ENCODE measurements around the gene NEO1.
A peak's percentile ranks its signal among the peaks of the same experiment; 100 is the strongest.

The NEO1 gene

DNA sequence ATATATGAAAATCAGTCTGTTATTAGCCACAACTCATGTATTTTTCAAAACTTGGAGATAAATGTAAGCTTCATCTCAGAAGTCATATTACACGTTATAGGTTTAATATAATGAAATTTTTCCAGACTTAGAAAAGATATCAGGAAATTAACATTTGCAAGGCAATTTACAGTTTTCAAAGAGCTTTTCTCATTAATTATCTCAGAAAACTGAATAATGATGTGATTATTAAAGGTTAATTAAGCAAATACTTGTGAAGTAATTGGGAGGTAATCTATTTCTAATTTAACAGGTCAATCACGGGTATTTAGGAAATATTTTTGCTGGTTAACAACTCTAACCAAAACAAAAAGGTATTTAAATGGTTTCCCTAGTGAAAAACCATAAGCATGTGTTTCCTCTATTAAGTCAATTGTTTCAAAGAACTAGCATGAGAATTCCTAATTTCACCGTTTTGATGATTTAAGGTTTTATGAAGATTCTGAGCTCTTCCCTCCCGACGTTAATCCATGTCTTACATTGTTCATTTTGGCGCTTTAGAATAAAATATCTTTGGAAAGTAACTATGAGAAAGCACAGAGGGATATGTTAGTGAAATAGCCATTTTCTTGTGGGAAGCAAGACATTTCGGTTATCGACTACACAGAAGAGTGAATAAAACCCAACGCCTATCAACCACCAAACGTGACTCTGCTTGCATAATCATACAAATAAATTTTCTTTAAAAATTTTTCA lies 1.5 kb upstream of the NEO1 start:
- no peak for DNase-seq (ENCODE audit: low read depth in 1 of 2, low spot score in 1 of 2)
- H3K27ac ChIP-seq (replicated peaks): no peak overlapping the region
- peaks cover 53% of the 10 kb centered on the region for H3K27me3 ChIP-seq (ENCODE audit: insufficient read depth, poor library complexity, severe bottlenecking)
- no peak overlapping the region for H3K4me3 ChIP-seq (replicated peaks; ENCODE audit: insufficient read depth, low read length)
- no peak for TF ChIP-seq POLR2AphosphoS5 (IDR thresholded peaks at IDR 0.05; ENCODE audit: low read depth)

DNA sequence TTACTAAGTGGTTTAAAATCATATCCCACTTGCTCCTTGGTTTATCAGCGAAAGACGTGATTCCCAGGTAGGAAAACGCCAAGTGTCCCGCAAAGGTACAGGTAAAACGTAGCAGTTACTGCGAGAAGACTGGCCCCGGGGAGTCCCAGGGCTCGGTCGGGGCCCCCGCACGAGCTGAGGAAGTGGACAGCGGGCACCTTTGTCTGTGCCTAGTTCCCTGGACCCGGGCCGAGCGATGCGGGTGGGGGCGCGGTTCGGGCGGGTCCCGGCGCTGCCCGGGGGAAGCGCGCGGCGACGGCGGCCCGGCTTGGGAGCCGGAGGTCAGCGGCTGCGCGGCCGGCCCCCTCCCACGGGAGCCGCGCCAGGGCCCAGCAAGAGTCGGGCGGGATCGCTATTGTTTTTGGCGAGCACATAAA lies 864 bp upstream of the NEO1 start:
- no peak for DNase-seq (ENCODE audit: low read depth in 1 of 2, low spot score in 1 of 2)
- H3K27me3 ChIP-seq (ENCODE audit: insufficient read depth, poor library complexity, severe bottlenecking): peaks cover 60% of the 10 kb centered on the region
- TF ChIP-seq CTCF (IDR thresholded peaks at IDR 0.05; ENCODE audit: insufficient read depth, low read length): no peak
- no peak for TF ChIP-seq POLR2AphosphoS5 (IDR thresholded peaks at IDR 0.05; ENCODE audit: low read depth)

GRCh38 chr15:73052653-73053397 lies 562 bp downstream of the NEO1 start:
- Histone ChIP-seq H3K4me3 (replicated peaks; ENCODE audit: insufficient read depth, low read length) (peak overlapping the region; percentile 62), H3K27ac (replicated peaks) (no peak overlapping the region), H3K27me3 (ENCODE audit: insufficient read depth, poor library complexity, severe bottlenecking) (peaks cover 63% of the 10 kb centered on the region)
- TF ChIP-seq GABPA (IDR thresholded peaks at IDR 0.05; ENCODE audit: low read depth) (no peak), CTCF (IDR thresholded peaks at IDR 0.05; ENCODE audit: insufficient read depth, low read length) (peak; percentile 6)
- DNase-seq (ENCODE audit: low read depth in 1 of 2, low spot score in 1 of 2): no peak

More for the DNA sequence above, 864 bp upstream of the NEO1 start:
- H3K4me3 ChIP-seq (replicated peaks; ENCODE audit: insufficient read depth, low read length): peak overlapping the region; percentile 62
- H3K27ac ChIP-seq (replicated peaks): no peak overlapping the region

DNA sequence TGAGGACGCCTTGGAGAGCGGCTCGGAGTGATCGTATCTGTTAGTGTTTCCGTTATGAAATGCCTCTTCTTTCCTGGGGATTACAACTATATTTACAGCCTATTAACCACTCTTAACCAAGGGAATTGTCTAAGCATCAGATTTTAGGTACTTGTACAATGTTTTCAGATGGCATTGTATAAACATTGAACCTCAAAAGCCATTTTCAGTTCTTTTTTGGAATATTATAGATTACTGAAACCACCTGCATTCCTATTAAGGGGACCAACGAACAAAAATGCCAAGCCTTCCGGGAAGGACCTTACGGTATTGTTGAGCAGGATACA lies 1.1 kb downstream of the NEO1 start:
- no peak overlapping the region for H3K4me3 ChIP-seq (replicated peaks; ENCODE audit: insufficient read depth, low read length)
- TF ChIP-seq GABPA (IDR thresholded peaks at IDR 0.05; ENCODE audit: low read depth): no peak
- no peak for TF ChIP-seq CTCF (IDR thresholded peaks at IDR 0.05; ENCODE audit: insufficient read depth, low read length)
- TF ChIP-seq POLR2AphosphoS5 (IDR thresholded peaks at IDR 0.05; ENCODE audit: low read depth): no peak
- no peak for TF ChIP-seq REST (IDR thresholded peaks at IDR 0.05; ENCODE audit: insufficient replicate concordance, low read depth)
- no peak for TF ChIP-seq SPI1 (IDR thresholded peaks at IDR 0.05; ENCODE audit: borderline replicate concordance, low read depth)
- peaks cover 65% of the 10 kb centered on the region for H3K27me3 ChIP-seq (ENCODE audit: insufficient read depth, poor library complexity, severe bottlenecking)
- no peak for DNase-seq (ENCODE audit: low read depth in 1 of 2, low spot score in 1 of 2)
- H3K27ac ChIP-seq (replicated peaks): no peak overlapping the region

- TF ChIP-seq SPI1 (IDR thresholded peaks at IDR 0.05; ENCODE audit: borderline replicate concordance, low read depth): no peak
- no peak for TF ChIP-seq POLR2AphosphoS5 (IDR thresholded peaks at IDR 0.05; ENCODE audit: low read depth)
- no peak for TF ChIP-seq REST (IDR thresholded peaks at IDR 0.05; ENCODE audit: insufficient replicate concordance, low read depth)
- TF ChIP-seq GABPA (IDR thresholded peaks at IDR 0.05; ENCODE audit: low read depth): no peak
- TF ChIP-seq CTCF (IDR thresholded peaks at IDR 0.05; ENCODE audit: insufficient read depth, low read length): no peak
- H3K27me3 ChIP-seq (ENCODE audit: insufficient read depth, poor library complexity, severe bottlenecking): peaks cover 63% of the 10 kb centered on the region
- no peak for DNase-seq (ENCODE audit: low read depth in 1 of 2, low spot score in 1 of 2)
- no peak overlapping the region for H3K27ac ChIP-seq (replicated peaks)
- H3K4me3 ChIP-seq (replicated peaks; ENCODE audit: insufficient read depth, low read length): no peak overlapping the region
Measured at GRCh38 chr15:73054417-73054953, 2.2 kb downstream of the NEO1 start.
